ENCODE measurements around the gene PGBD4. TPM values are rescaled to one million over a fixed set of nuclear protein-coding genes. Genes with fewer than 3 reads are reported as not detected.
"Not testable (repeated sequence)": the region's sequence is repeated elsewhere in the genome, so short reads cannot be mapped to it uniquely, and the experiment has no call there.

PGBD4 gene
- polyA plus RNA-seq, 1 donor = 2.6 TPM

DNA sequence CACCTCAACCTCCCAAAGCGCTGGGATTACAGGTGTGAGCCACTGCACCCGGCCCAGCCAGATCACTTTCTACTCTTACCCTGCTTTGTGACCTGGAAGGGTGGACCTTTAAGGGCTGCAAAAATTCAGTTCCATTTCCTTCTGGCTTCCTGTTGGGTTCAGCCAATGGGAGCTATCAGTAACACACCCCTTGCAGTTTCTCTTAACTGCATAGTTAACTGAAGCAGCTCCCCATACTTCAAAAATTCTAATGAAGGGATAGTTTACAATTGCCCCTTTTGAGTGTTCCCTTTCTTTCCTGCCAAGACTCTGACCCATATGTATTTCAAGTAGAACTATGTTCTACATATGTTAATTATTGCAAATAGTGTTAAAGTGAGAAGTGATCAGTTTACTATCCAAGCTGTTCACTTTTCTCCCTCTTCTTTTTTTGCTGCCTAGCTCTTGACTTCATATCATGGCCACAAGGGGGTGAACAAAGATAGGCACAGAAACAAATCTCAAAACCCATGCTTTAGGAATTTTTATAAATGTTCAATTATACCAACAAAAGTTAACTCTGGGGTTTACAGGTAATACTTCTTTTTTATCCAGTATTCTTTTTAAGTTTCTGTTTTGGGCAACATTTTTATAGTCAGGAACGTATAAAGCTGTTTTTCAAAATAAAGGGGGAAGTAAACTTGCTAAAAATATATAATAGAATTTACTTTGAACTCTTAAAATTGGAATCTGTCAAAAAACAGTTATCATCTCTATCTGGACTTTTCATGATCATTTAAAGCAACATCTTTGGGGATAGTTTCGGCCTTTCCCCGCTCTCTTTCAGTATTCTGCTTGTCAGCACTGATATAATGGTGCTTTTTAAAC, 8.1 kb downstream of the PGBD4 start:
- no peak for DNase-seq

DNA sequence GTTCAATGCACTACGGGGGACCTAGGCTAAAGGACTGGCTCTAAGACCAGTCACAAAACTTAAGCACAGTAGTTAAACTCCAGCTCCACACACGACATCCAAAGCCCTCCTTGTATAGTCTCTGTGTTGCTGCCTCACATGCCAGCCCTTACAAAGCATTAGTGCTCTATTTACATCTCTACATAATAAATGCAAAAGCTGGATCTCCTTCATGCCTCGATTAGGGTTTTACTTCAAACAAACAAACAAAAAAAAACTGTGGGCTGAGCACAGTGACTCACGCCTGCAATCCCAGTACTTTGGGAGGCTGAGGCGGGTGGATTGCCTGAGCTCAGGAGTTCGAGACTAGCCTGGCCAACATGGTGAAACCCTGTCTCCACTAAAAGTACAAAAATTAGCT, 9.6 kb downstream of the PGBD4 start:
- no peak for DNase-seq

DNA sequence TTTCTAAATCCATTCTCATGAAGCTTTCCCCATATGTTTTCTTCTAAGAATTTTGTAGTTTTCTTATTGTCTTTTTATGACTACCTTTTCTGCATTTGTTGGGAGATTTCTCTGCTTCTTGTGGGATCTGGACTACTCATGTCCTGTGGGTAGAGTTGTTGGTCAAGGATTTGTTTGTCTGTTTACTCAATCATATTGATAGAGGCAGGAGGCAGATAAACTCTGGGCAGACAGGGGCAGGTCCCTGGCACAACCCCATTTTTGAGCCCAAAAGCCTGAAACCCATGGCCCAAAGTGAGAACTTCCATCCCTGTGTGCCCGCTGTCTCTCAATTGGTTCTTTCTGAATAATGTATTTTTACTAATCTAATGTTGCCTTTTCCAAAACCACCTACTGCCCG, 12.3 kb downstream of the PGBD4 start:
- DNase-seq = no peak

DNA sequence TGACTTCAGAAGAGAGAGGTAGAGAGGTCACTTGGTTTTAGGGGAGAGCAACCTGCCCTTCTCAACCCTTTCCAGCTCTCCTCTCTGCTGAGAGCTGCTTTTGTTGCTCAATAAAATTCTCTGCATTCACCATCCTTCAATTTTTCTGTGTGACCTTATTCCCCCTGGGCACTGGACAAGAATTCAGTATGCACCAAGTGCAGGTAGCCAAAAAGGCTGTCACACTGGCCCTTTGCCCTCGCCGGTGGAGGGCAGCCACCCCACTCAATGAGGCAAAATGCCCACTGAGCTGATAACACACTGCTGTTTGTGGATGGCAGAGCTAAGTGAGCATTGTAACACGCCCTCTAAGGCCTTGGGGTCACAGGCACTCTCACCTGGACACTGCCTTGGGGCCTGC, 12.9 kb downstream of the PGBD4 start:
- no peak for DNase-seq

DNA sequence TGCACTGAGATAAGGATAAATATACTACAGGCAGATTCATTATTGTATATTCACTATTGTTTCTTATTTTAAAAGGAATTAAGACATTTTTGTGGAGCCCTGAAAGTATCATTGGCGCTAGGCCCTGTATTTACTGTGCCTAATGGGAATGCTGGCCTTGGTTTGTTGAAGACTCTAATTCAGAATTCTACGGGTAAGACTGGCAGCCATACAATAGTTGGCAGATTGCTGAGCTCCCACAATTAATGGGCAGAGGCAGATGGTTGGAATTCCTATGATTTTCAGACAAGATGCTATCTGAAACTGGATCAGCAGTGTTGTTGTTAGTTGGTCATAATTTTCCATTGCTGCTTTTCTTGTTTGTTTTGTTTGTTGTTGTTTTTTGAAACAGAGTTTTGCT, 14.7 kb downstream of the PGBD4 start:
- DNase-seq = no peak

DNA sequence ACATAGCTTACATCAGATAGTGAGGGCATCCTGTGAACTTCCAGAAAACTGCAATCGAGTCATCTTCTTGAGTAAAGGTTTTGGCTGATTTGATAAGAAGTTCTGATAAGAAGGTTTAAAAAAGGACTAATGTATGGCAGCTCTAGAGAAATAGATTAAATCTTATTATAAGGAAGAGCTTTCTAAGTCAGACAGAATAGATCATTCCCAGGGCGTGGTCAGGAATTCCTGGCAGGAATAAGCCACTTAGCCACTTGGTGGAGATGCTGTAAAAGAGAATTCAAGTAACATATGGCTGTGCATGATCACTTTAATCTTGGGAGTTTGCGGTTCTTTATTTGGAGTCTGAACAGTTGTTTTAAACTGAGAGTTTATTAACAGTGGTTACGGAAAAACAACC, 17.4 kb downstream of the PGBD4 start:
- no peak for DNase-seq

DNA sequence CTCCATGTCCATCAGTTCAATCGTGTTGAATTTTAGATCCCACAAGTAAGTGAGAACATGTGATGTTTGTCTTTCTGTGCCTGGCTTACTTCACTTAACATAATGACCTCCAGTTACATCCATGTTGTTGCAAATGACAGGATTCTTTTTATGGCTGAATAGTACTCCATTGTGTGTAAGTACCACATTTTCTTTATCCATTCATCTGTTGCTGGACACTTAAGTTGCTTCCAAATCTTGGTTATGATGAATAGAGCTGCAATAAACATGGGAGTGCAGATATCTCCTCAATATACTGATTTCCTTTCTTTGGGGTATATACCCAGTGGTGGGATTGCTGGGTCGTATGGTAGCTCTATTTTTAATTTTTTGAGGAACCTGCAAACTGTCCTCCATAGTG, 18.5 kb downstream of the PGBD4 start:
- not testable (repeated sequence) for DNase-seq

DNA sequence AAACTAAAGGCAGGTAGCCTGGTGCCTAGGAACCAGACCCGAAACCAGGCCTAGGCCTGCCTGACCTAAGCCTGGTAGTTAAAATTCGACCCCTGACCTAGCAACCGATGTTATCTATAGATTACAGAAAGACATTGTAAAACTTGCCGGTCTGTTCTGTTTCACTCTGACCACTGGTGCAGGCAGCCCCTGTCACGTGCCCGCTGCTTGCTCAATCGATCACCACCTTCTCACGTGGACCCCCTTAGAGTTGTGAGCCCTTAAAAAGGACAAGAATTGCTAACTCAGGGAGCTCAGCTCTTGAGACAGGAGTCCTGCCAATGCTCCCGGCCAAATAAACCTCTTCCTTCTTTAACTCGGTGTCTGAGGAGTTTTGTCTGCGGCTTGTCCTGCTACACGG, 19.9 kb downstream of the PGBD4 start:
- not testable (repeated sequence) for DNase-seq

DNA sequence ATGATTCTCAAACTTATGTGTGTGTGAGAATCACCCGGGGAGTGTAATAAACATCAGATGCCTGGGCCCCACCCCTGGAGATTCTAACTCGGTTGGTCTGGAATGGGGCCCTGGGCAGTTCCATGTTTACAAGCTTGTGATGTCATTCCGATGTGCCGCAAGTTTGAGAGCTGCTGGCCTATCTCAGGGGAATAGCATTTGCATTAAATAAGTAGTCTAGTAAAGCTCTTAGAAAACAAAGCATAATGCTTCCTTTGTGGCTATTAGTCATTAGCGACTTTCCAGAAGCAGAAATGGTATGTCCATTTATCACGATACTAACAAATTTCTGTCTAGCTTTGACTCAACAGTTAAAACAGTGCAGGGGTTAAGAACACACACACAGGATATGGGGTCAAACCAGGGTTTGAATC, 20.9 kb downstream of the PGBD4 start:
- no peak for DNase-seq

DNA sequence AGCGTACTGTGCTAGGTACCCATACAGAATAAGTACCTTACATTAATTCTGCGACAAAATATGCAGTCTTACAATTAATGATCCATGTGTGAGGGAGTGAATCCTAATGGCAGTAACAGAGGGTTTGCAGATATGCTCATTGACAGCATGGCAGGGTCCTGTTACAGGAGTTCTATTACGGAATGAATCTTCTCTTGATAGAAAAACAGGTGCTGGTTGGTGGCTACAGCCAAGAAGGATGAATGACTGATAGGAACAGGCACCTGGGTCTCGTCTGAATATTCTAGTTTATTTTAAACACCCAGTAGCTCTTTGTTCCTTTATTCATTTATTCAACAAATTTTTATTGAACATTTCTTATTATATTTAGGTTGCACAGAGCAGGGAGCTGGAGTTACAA, 22.8 kb downstream of the PGBD4 start:
- no peak for DNase-seq

DNA sequence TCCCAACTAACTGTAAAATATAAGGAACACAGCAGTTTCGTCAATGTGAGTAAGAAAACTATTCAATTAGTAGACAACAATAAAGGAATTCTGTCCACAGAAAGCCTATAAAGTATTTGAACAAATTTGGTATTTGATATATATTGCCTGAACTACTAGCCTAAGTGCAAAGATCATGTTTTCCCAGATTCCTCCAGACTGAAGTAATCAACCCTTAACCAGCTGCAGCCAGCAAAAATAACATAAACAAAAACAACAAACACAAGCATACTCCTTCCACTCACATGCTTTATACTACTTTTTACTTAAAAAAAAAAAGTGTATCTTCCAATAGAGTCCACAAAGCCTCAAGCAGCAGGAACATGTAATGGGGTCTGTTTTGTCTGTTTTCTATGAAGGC, 24.1 kb downstream of the PGBD4 start:
- no peak for DNase-seq

DNA sequence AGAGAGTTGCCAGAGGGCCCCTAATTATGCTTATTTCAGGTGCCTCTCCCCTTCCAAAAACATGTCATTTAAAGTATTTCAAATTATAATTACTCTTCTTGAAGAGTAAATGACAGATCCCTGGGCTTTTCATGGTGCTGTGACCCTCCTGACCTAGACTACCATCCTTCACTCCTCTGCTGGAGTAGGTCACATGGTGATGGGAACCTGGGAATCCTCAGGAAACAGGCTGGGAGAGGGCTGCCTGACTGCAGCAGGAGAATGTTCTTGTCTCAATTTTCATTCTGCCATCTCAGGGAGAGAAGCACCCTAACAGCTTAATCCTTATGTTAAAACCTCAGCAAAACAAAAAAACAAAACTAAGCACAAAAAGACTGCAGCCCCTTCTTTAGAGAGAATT, 24.6 kb downstream of the PGBD4 start:
- no peak for DNase-seq

DNA sequence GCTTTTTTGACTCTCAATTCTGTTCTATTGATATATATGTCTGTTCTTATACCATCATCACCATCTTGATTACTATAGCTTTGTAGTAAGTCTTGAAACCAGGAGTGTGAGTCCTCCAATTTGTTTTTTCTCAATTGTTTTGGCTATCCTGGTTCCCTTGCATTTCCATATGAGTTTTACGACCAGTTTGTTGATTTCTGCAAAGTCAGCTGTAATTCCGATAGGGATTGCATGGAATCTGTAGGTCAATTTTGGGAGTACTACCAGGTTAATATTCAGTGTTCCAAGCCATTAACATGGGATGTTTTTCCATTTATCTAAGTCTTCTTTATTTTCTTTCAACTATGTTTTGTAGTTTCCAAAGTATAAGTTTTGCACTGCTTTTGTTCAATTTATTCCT, 27.0 kb downstream of the PGBD4 start:
- no peak for DNase-seq

DNA sequence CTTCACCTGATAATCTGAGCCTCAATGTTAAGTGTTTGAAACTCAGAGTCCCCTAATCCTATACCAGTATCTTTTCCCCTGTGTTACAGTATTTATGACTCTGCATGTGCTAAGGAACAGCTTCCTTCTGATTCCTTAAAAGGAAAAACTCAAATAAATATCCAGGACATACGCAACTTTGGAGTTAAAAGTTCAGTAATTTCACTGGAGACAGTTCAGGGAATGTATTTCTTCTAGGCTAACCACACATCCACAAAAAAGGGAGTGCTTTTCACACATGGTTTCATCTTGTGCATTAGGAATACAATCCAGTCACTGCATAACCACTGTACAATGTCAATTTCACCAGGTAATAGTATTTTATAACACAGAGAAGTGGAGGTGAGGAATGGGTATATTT, 31.0 kb downstream of the PGBD4 start:
- no peak for DNase-seq

DNA sequence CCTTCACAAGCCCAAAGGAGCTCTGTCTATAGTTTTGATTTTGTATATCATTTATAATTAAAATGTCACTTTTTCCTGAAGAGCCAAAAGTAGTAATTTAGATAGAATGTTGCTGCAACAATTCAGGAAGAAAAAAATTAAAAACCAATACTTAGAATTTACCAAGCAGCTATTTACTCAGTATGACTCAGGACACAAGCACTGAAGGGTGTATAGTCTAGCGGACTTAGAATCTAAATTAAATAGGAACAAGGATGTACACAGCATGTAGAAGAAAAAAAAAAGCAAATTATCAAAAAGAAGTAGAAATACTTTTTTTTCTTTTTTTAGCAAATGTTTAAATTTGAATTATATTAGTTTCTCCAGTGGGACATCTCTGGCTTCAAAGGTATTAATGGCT, 31.6 kb downstream of the PGBD4 start:
- DNase-seq = no peak

DNA sequence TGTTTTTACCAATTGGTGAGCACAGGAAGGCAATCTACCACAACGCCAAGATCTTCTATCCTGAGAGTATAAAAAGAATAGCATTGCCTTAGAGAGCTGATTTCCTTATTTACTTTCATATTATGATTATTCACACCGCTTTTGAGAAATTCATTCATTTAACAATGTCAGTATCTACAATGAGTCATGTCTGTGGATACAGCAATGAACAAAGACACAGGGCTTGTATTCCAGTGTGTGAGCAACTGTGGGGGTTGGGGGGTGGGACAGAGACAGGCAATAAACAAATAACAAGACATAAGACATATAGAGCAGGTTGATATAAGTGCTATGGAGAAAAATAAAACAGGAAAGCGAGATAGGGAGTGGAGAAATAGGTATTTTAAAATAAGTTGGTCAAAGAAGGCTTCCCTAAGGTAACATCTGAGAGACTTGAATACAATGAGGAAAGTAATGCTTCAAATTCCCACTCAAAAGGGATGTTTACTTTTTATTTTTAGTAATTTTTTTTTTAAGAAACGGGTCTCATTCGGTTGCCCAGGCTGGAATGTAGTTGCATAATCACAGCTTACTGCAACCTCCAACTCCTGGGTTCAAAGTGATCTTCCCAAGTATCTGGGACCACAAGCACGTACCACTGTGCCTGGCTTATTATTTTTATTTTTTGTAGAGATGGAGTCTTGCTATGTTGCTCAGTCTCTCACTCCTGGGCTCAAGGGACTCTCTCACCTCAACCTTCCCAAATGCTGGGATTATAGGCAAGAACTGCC, 45.7 kb downstream of the PGBD4 start:
- no peak for DNase-seq

DNA sequence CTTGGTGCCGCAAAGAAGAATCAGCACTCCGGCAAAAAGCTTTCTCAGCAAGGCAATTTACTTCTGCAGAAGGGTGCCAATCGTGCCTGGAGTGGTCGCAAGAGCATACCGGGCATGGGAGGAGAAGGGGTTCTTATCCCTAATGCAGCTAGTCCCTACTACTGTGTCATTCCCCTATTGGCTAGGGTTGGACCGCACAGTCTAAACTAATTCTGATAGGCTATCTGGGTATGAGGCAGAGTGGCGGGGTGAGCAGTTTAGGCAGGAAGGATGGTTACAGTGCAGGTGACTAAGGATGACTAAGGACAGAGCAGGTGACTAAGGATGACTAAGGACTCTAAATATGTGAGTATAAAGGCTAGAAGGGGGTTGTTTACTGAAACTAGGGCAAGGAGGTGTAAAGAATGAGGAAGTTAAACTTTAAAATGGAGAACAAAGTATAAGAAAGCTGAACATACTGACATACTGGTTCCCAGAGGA, 52.9 kb downstream of the PGBD4 start:
- DNase-seq = no peak

DNA sequence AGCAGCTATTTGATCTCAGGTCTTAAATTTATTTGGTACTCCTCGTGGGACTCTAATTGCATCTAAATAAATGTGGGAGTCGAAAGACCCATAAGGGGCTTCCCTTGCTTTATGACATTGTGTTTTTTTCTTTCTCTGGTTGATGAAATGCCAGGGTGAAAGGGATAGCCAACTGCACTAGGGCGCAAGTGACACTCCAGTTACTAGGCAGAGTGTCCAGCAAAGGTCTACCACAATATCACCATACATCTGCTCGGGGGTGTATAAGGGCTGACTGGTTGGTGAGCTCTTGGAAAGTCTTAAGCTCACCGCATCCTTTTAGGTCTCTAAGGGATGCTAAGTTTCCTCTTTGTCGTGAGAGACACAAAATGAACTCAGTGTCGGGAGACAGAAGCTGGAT, 54.0 kb downstream of the PGBD4 start:
- no peak for DNase-seq

Other genes with a start within 250 kb of the PGBD4 start
- 0.35 TPM for gene CHRM5, start 133.6 kb upstream of the PGBD4 start, polyA plus RNA-seq (ENCODE audit: insufficient read length)
- gene AVEN, start 62.9 kb upstream of the PGBD4 start, polyA plus RNA-seq (ENCODE audit: insufficient read length) = 13.0 TPM
- 82.3 TPM for gene EMC7, start 221 bp upstream of the PGBD4 start, polyA plus RNA-seq (ENCODE audit: insufficient read length)
- 90.2 TPM for gene KATNBL1, start 108.0 kb downstream of the PGBD4 start, polyA plus RNA-seq (ENCODE audit: insufficient read length)
- 136 TPM for gene EMC4, start 122.9 kb downstream of the PGBD4 start, polyA plus RNA-seq (ENCODE audit: insufficient read length)
- gene SLC12A6, start 235.7 kb downstream of the PGBD4 start, polyA plus RNA-seq (ENCODE audit: insufficient read length) = 35.1 TPM
- 123 TPM for gene NOP10, start 241.1 kb downstream of the PGBD4 start, polyA plus RNA-seq (ENCODE audit: insufficient read length)
- gene NUTM1, start 241.2 kb downstream of the PGBD4 start, polyA plus RNA-seq (ENCODE audit: insufficient read length) = 0.08 TPM